SU-DHL-6 (cell line): Measurements from ENCODE around the gene LYL1.

ENCODE experiments used
- CTCF ChIP-seq: fragments of 200-600 bp; sonication (generic); IDR thresholded peaks from one replicate; pipeline ENCODE4 v1.5.1; 2017; ENCODE audit warnings: antibody characterized with exemption, mild to moderate bottlenecking, low read length, moderate library complexity; ENCODE audit not compliant: insufficient read depth, poor library complexity, severe bottlenecking
- EZH2phosphoT487 ChIP-seq: fragments of 200-600 bp; sonication (generic), shearing (Covaris generic); conservative IDR thresholded peaks from 2 replicates; pipeline ENCODE4 v1.6.1; 2018; ENCODE audit warnings: mild to moderate bottlenecking, antibody characterized with exemption, low read length, moderate library complexity, mixed read lengths

DNA sequence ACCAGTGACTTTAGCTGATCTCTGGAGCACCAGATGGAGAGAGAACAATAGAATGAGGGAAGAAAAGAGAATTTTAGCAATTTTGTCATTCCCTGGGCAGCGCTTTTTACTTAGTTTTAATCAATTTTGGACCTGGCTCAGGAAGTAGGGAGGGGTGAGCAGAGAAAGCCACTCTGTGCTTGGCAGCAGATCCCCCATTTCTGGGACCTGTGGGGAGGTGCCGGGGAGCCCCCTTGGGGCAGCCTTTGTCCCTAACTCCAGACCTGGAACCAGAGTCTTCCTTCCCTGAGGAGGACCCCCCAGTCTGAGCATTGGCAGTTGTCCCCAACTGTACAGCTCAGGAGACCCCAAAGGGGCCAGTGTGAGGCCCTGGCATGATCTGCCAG is 10.5 kb downstream of the LYL1 start:
- TF ChIP-seq CTCF, result no peak
- no peak for TF ChIP-seq EZH2phosphoT487
